GM13977 (cell line): Measurements from ENCODE around the gene DHRS1.

ENCODE experiments used
- DNase-seq: peaks from one replicate; pipeline ENCODE4 v3.0.0; 2012; ENCODE audit warnings: low spot score
- CTCF ChIP-seq: IDR thresholded peaks from 2 replicates; pipeline ENCODE4 v1.5.1; 2012; ENCODE audit warnings: mild to moderate bottlenecking, control low read depth; ENCODE audit not compliant: insufficient read depth; ENCODE audit errors: extremely low read depth, missing control alignments
- in situ Hi-C: fragments of 300-500 bp; cut with MboI; formaldehyde crosslinking; loops from one replicate; pipeline ENCODE4 v1.12.0; 2022; ENCODE audit warnings: low sequenced_read_pairs, low pct_unique_long_range_greater_than_20kb, mixed read lengths, inconsistent platforms; ENCODE audit not compliant: unreplicated experiment

Gene DHRS1

GRCh38 chr14:24279301-24280186, 20.0 kb downstream of the DHRS1 start:
- in situ Hi-C loops: no loop called here
- no peak for DNase-seq
- peak; percentile 43 for TF ChIP-seq CTCF

- no peak for TF ChIP-seq CTCF
- no peak for DNase-seq
- in situ Hi-C loops: no loop called here
Observed at GRCh38 chr14:24278424-24278823, 21.2 kb downstream of the DHRS1 start.

GRCh38 chr14:24277606-24278321, 21.8 kb downstream of the DHRS1 start:
- no peak for TF ChIP-seq CTCF
- no peak for DNase-seq
- in situ Hi-C loops: no loop called here

GRCh38 chr14:24277071-24277470, 22.5 kb downstream of the DHRS1 start:
- TF ChIP-seq CTCF: no peak
- in situ Hi-C loops: no loop called here
- DNase-seq: no peak

- TF ChIP-seq CTCF: no peak
- in situ Hi-C loops: no loop called here
- DNase-seq: peak; percentile 77
Observed at GRCh38 chr14:24274101-24274543, 25.5 kb downstream of the DHRS1 start.

GRCh38 chr14:24273422-24273998, 26.1 kb downstream of the DHRS1 start:
- in situ Hi-C loops: no loop called here
- no peak for DNase-seq
- no peak for TF ChIP-seq CTCF
